Lower leg skin (tissue), 4 donors: Measurements from ENCODE around the gene TPM1. TPM values are rescaled to one million over a fixed set of nuclear protein-coding genes. Genes with fewer than 3 reads are reported as not detected.
"Not testable (repeated sequence)": the region's sequence is repeated elsewhere in the genome, so short reads cannot be mapped to it uniquely, and the experiment has no call there.

ENCODE experiments used
- DNase-seq, 2 donors: peaks; one replicate each; pipeline ENCODE4 v3.0.0-alpha.2; 2019; ENCODE audit warnings: low spot score in 2 of 2
- H3K4me3 ChIP-seq: fragments of 200-600 bp; sonication (generic); 2 replicates; pipeline ENCODE4 v1.5.1; 2017; ENCODE audit warnings: mild to moderate bottlenecking, low read depth; ENCODE audit not compliant: poor library complexity, severe bottlenecking
- CTCF ChIP-seq, 3 donors: fragments of 450-650 bp; IDR thresholded peaks; one replicate each; pipeline ENCODE4 v1.5.1; 2016; ENCODE audit warnings: antibody characterized with exemption in 3 of 3, mild to moderate bottlenecking in 3 of 3, moderate library complexity in 2 of 3
- POLR2A ChIP-seq, 2 donors: fragments of 450-650 bp; IDR thresholded peaks; one replicate each; pipeline ENCODE4 v1.6.1; 2016 to 2017; ENCODE audit warnings: antibody characterized with exemption in 2 of 2, mild to moderate bottlenecking in 1 of 2, moderate library complexity in 1 of 2
- WGBS, 2 donors: methylation state at CpG; one replicate each; pipeline ENCODE4 v1.1.5; 2018; 5-methylcytosine and 5-hydroxymethylcytosine counted together
- intact Hi-C: fragments of 100-400 bp; cut with DNase I; formaldehyde crosslinking; loops from one replicate; pipeline ENCODE4 v1.15.0; 2023; ENCODE audit warnings: low total_unique reads
- total RNA-seq, 4 donors: library from RNA; depleted of rRNA; stranded (reverse); fragments of >200 nt; gene quantifications; one replicate each; pipeline ENCODE4 v1.1.0, GENCODE V29; 2016

TPM1 gene
- 100 to 1,000 TPM in 2 of 4 donors, 10 to 100 TPM in 2; 67.6 to 193 (median 95.9) TPM for total RNA-seq

GRCh38 chr15:63041974-63042876 is at the start of gene TPM1:
TSS of gene TPM1 (plus strand) at chr15:63042747. CDS start at chr15:63042830, 83 bp downstream.
- 3 to 6% methylated on average over 48 to 61 of the region's 84 CpGs for WGBS, 2 donors
- TF ChIP-seq POLR2A (IDR thresholded peaks at IDR 0.05) (peak in 1 of 2 donors; percentile 21), CTCF (IDR thresholded peaks at IDR 0.05) (no peak)
- H3K4me3 ChIP-seq, result peak within 1 kb of the TSS; percentile 40
- intact Hi-C loops, result no loop called here
- DNase-seq, result peak; percentile 75 to 96

GRCh38 chr15:62993066-62993465 is 49.5 kb upstream of the TPM1 start:
- TF ChIP-seq POLR2A (IDR thresholded peaks at IDR 0.05), result no peak
- TF ChIP-seq CTCF (IDR thresholded peaks at IDR 0.05), result no peak
- 97 to 99% methylated on average over 7 of the region's 7 CpGs for WGBS, 2 donors
- no peak overlapping the region for H3K4me3 ChIP-seq
- intact Hi-C loops, result no loop called here
- no peak for DNase-seq

- H3K4me3 ChIP-seq, DNase-seq, intact Hi-C loops: not testable (repeated sequence)
- WGBS, 2 donors, result 91 to 94% methylated on average over 4 of the region's 4 CpGs
These were observed 48.9 kb upstream of the TPM1 start for GRCh38 chr15:62993632-62994031.

GRCh38 chr15:62994439-62994838 is 48.1 kb upstream of the TPM1 start:
- intact Hi-C loops, result no loop called here
- WGBS, 2 donors, result 73 to 94% methylated on average over 4 of the region's 4 CpGs

GRCh38 chr15:62994975-62995681 is 47.4 kb upstream of the TPM1 start:
- WGBS, 2 donors, result 57 to 71% methylated on average over 3 of the region's 3 CpGs
- H3K4me3 ChIP-seq, result no peak overlapping the region
- intact Hi-C loops, result no loop called here
- no peak for DNase-seq
- TF ChIP-seq POLR2A (IDR thresholded peaks at IDR 0.05) (no peak), CTCF (IDR thresholded peaks at IDR 0.05) (no peak)

More at GRCh38 chr15:62994439-62994838, 48.1 kb upstream of the TPM1 start:
- TF ChIP-seq POLR2A (IDR thresholded peaks at IDR 0.05) (no peak), CTCF (IDR thresholded peaks at IDR 0.05) (no peak)
- no peak for DNase-seq
- H3K4me3 ChIP-seq, result no peak overlapping the region

- H3K4me3 ChIP-seq, result no peak overlapping the region
- TF ChIP-seq CTCF (IDR thresholded peaks at IDR 0.05) (no peak), POLR2A (IDR thresholded peaks at IDR 0.05) (no peak)
- WGBS, 2 donors, result 97 to 98% methylated on average over 3 of the region's 3 CpGs
- intact Hi-C loops, result no loop called here
- no peak for DNase-seq
These were observed 45.1 kb upstream of the TPM1 start for GRCh38 chr15:62997441-62997840.
